H1 (cell line): ENCODE data around the gene NR4A2. TPM values are rescaled to one million over a fixed set of nuclear protein-coding genes. Genes with fewer than 3 reads are reported as not detected.
"Not testable (repeated sequence)": the region's sequence is repeated elsewhere in the genome, so short reads cannot be mapped to it uniquely, and the experiment has no call there.

Experiments
- CTCF ChIA-PET: fragments of 300-600 bp; sonication (Branson Sonifier 250); formaldehyde crosslinking; loops from one replicate; lab custom pipeline; 2021; ENCODE audit not compliant: partially characterized antibody; lab: Charles Lee
- POLR2A ChIA-PET: fragments of 300-600 bp; sonication (Branson Sonifier 250); formaldehyde crosslinking; loops from one replicate; lab custom pipeline; 2021; ENCODE audit warnings: inconsistent platforms; ENCODE audit not compliant: partially characterized antibody; lab: Charles Lee
- DNase-seq, 2 experiments: peaks; one replicate each; pipeline versions ENCODE4 v3.0.0 to v3.0.0-alpha.2; 2010 to 2022; ENCODE audit warnings: low spot score in 2 of 2, low read depth in 1 of 2, mixed read lengths in 1 of 2
- FAIRE-seq: peaks from 2 replicates; lab custom pipeline; 2011; peaks lifted over from hg19 to GRCh38; lab: Jason Lieb, UNC
- H2AFZ ChIP-seq: 2 replicates; pipeline ENCODE4 v1.8.1; 2012; ENCODE audit warnings: low read length, inconsistent platforms
- H2AK5ac ChIP-seq: 2 replicates; pipeline ENCODE4 v1.6.1; 2013; ENCODE audit warnings: low read depth, low read length
- H2BK120ac ChIP-seq: replicated peaks from 2 replicates; pipeline ENCODE3; 2013; ENCODE audit warnings: low read depth, low read length, inconsistent platforms
- H2BK12ac ChIP-seq: 2 replicates; pipeline ENCODE4 v1.6.1; 2013; ENCODE audit warnings: low read depth, low read length
- H2BK15ac ChIP-seq: 2 replicates; pipeline ENCODE4 v1.6.1; 2013; ENCODE audit warnings: low read length
- H2BK20ac ChIP-seq: 2 replicates; pipeline ENCODE4 v1.6.1; 2013; ENCODE audit warnings: low read length
- H2BK5ac ChIP-seq: 2 replicates; pipeline ENCODE4 v1.6.1; 2013; ENCODE audit warnings: low read depth, low read length
- H3K14ac ChIP-seq: 2 replicates; pipeline ENCODE4 v1.6.1; 2013; ENCODE audit warnings: inconsistent platforms; ENCODE audit not compliant: insufficient read length
- H3K18ac ChIP-seq: 2 replicates; pipeline ENCODE4 v1.6.1; 2013; ENCODE audit warnings: low read length; ENCODE audit errors: extremely low read depth
- H3K23ac ChIP-seq: 2 replicates; pipeline ENCODE4 v1.6.1; 2013; ENCODE audit warnings: inconsistent platforms; ENCODE audit not compliant: insufficient read length
- H3K23me2 ChIP-seq: 2 replicates; pipeline ENCODE4 v1.6.1; 2013; ENCODE audit warnings: low read depth, low read length
- H3K27ac ChIP-seq: 2 replicates; pipeline ENCODE4 v1.6.1; 2011; ENCODE audit warnings: low read depth, low read length, inconsistent platforms
- H3K27me3 ChIP-seq, 4 experiments: replicated peaks in 1 of 4; 1 replicate in 1 of 4; 2 replicates in 3 of 4; pipeline versions ENCODE4 v1.6.1 to v1.8.1; 2011 to 2013; ENCODE audit warnings: low read length in 3 of 4, mild to moderate bottlenecking in 3 of 4, inconsistent platforms in 2 of 4, mixed read lengths in 2 of 4, moderate library complexity in 1 of 4; ENCODE audit not compliant: control insufficient read depth in 3 of 4, insufficient read depth in 3 of 4; ENCODE audit errors: extremely low read depth in 1 of 4
- H3K36me3 ChIP-seq, 4 experiments: 2 replicates each; pipeline versions ENCODE4 v1.6.1 to v1.8.1; 2011 to 2013; ENCODE audit warnings: mild to moderate bottlenecking in 4 of 4, low read length in 3 of 4, moderate library complexity in 2 of 4, control low read depth in 1 of 4, inconsistent platforms in 1 of 4; ENCODE audit not compliant: insufficient read depth in 4 of 4, control insufficient read depth in 2 of 4
- H3K4ac ChIP-seq: replicated peaks from 2 replicates; pipeline ENCODE3; 2013; ENCODE audit warnings: low read length, low read depth, mixed read lengths, inconsistent platforms; ENCODE audit not compliant: insufficient read length
- H3K4me1 ChIP-seq, 4 experiments: replicated peaks in 1 of 4; 1 replicate in 1 of 4; 2 replicates in 3 of 4; pipeline versions ENCODE4 v1.6.1 to v1.8.1; 2011 to 2013; ENCODE audit warnings: low read length in 3 of 4, inconsistent platforms in 2 of 4, mixed read lengths in 1 of 4; ENCODE audit not compliant: insufficient read depth in 4 of 4, control insufficient read depth in 3 of 4
- H3K4me2 ChIP-seq, 2 experiments: 2 replicates each; pipeline versions ENCODE4 v1.6.1 to v1.8.1; 2011 to 2013; ENCODE audit warnings: low read depth in 2 of 2, low read length in 2 of 2, control low read depth in 1 of 2, inconsistent platforms in 1 of 2, mild to moderate bottlenecking in 1 of 2; ENCODE audit not compliant: insufficient read depth in 1 of 2
- H3K4me3 ChIP-seq, 4 experiments: fragments of 200-600, 300-600 bp in 1 of 4; sonication (generic), shearing (Covaris generic), sonication (Bioruptor Twin) in 1 of 4; 2 replicates each; pipeline versions ENCODE4 v1.5.1 to v1.8.1; 2011 to 2016; ENCODE audit warnings: low read length in 4 of 4, low read depth in 3 of 4, control low read depth in 2 of 4, inconsistent platforms in 2 of 4, mild to moderate bottlenecking in 2 of 4, mixed read lengths in 1 of 4, moderate library complexity in 1 of 4; ENCODE audit not compliant: insufficient read depth in 2 of 4; ENCODE audit errors: extremely low read depth in 1 of 4
- H3K56ac ChIP-seq: replicated peaks from 2 replicates; pipeline ENCODE3; 2013; ENCODE audit warnings: low read depth, mild to moderate bottlenecking, mixed read lengths, low read length, inconsistent platforms; ENCODE audit not compliant: insufficient read length
- H3K79me1 ChIP-seq: 2 replicates; pipeline ENCODE4 v1.6.1; 2013; ENCODE audit warnings: low read depth, low read length, control low read depth
- H3K79me2 ChIP-seq, 2 experiments: 2 replicates each; pipeline versions ENCODE4 v1.6.1 to v1.8.1; 2012 to 2013; ENCODE audit warnings: low read length in 2 of 2, mild to moderate bottlenecking in 2 of 2, inconsistent platforms in 1 of 2; ENCODE audit not compliant: insufficient read depth in 2 of 2, control insufficient read depth in 1 of 2
- H3K9ac ChIP-seq, 4 experiments: replicated peaks in 1 of 4; 1 replicate in 1 of 4; 2 replicates in 3 of 4; pipeline versions ENCODE4 v1.6.1 to v1.8.1; 2011 to 2013; ENCODE audit warnings: low read depth in 3 of 4, low read length in 3 of 4, control low read depth in 2 of 4, mild to moderate bottlenecking in 2 of 4, moderate library complexity in 2 of 4, inconsistent platforms in 1 of 4; ENCODE audit errors: extremely low read depth in 1 of 4
- H3K9me3 ChIP-seq, 2 experiments: 2 replicates each; pipeline versions ENCODE4 v1.6.1 to v1.8.1; 2012 to 2013; ENCODE audit warnings: mild to moderate bottlenecking in 2 of 2, moderate library complexity in 2 of 2, control low read depth in 1 of 2, inconsistent platforms in 1 of 2, low read depth in 1 of 2, low read length in 1 of 2, mixed read lengths in 1 of 2; ENCODE audit not compliant: insufficient read depth in 2 of 2
- H4K20me1 ChIP-seq, 2 experiments: replicated peaks in 1 of 2; 2 replicates each; pipeline versions ENCODE3 to v1.8.1; 2011 to 2013; ENCODE audit warnings: inconsistent platforms in 2 of 2, low read length in 2 of 2, mild to moderate bottlenecking in 1 of 2; ENCODE audit not compliant: insufficient read depth in 2 of 2, control insufficient read depth in 1 of 2
- H4K5ac ChIP-seq: 2 replicates; pipeline ENCODE4 v1.6.1; 2013; ENCODE audit warnings: low read length, low read depth, mixed read lengths, inconsistent platforms; ENCODE audit not compliant: insufficient read length
- H4K8ac ChIP-seq: 2 replicates; pipeline ENCODE4 v1.8.0; 2013; ENCODE audit warnings: mild to moderate bottlenecking, moderate library complexity, low read length, inconsistent platforms; ENCODE audit not compliant: insufficient read depth; ENCODE audit errors: extremely low read depth
- H4K91ac ChIP-seq: replicated peaks from 2 replicates; pipeline ENCODE3; 2013; ENCODE audit warnings: low read length, mixed read lengths, inconsistent platforms; ENCODE audit not compliant: insufficient read length
- CREB1 ChIP-seq: IDR thresholded peaks from 2 replicates; pipeline ENCODE4 v1.6.1; 2012; ENCODE audit warnings: inconsistent platforms
- HDAC6 ChIP-seq: IDR thresholded peaks from one replicate; pipeline ENCODE4 v1.7.1; 2012; ENCODE audit warnings: low read depth, mild to moderate bottlenecking, inconsistent platforms, low read length, moderate library complexity
- KDM4A ChIP-seq: IDR thresholded peaks from one replicate; pipeline ENCODE4 v1.7.1; 2012; ENCODE audit warnings: low read depth, mild to moderate bottlenecking, moderate library complexity, low read length, inconsistent platforms; ENCODE audit not compliant: severe bottlenecking
- POLR2A ChIP-seq, 2 experiments: IDR thresholded peaks; 1 replicate in 1 of 2; 2 replicates in 1 of 2; pipeline ENCODE4 v1.6.1; 2011; ENCODE audit warnings: low read depth in 2 of 2, low read length in 2 of 2, mild to moderate bottlenecking in 2 of 2; ENCODE audit errors: control extremely low read depth in 1 of 2
- WGBS, 2 experiments: shearing (Covaris generic) in 1 of 2; methylation state at CpG; one replicate each; pipeline versions ENCODE4 v1.1.6 to v1.1.7; 2013 to 2015; ENCODE audit warnings: low lambda C conversion rate in 2 of 2, mixed read lengths in 2 of 2, inconsistent platforms in 1 of 2, low coverage in 1 of 2, missing lambda C conversion rate in 1 of 2; ENCODE audit not compliant: insufficient replicate concordance in 2 of 2, insufficient coverage in 1 of 2, insufficient read length in 1 of 2; ENCODE audit errors: extremely low coverage in 1 of 2, missing lambda C conversion rate in 1 of 2; 5-methylcytosine and 5-hydroxymethylcytosine counted together
- polyA plus RNA-seq, 7 experiments: library from polyadenylated mRNA; depleted of rRNA in 3 of 7; stranded (reverse) in 5 of 7; unstranded in 2 of 7; fragments of >200 nt in 5 of 7; fragments of 200-250 nt in 2 of 7; gene quantifications; 1 replicate in 5 of 7; 2 replicates in 1 of 7; 4 replicates in 1 of 7; pipeline versions ENCODE4 v1.2.1 to v1.2.3, GENCODE V29; 2011 to 2013; ENCODE audit warnings: missing spikeins in 2 of 7, mixed read lengths in 2 of 7
- total RNA-seq: library from RNA; stranded (reverse); fragmentation: NEBNext Ultra II Directional; extraction: Animal tissue kit (Norgen Biotek cat#: 25700); gene quantifications from 2 replicates; pipeline ENCODE4 v1.2.1, GENCODE V29; 2021
- TF ChIP-seq, protein P1 (sequence below), 3 experiments: IDR thresholded peaks; 1 replicate in 2 of 3; 2 replicates in 1 of 3; pipeline versions ENCODE4 v1.5.1 to v1.6.1; 2011; ENCODE audit warnings: low read length in 3 of 3, mild to moderate bottlenecking in 3 of 3, inconsistent platforms in 2 of 3, low read depth in 1 of 3, moderate library complexity in 1 of 3; ENCODE audit not compliant: insufficient read depth in 1 of 3; ENCODE audit errors: control extremely low read depth in 1 of 3

Gene NR4A2
- total and polyA plus RNA-seq, 2 of the 8 experiments (the other 6 are each of a cell fraction or from before 2014, with no cell fraction given), result 0.15 to 1.7 TPM

DNA sequence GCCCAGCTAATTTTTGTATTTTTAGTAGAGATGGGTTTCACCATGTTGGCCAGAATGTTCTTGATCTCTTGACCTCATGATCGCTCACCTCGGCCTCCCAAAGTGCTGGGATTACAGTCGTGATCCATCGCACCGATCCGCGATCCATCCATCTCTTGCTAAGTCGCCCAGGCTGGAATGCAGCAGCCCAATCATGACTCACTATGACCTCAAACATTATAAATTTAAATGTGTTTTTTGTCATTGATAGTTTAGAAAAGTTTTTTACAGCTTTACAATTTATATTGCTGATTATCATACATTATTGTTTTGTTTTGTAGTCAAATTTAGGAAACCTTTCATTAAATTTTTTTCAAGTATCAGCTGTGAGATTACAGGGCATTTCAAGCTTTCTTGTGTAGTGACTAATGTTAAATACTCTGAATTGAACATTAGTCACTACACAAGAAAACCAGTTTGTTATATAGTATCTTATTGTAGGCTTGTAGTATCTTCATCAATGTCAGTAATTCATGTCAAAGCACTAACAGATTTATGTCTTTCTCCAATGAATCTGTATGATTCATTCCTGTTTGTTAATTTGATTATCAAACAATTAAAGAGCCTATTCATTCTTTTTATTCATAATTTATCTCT lies 37.5 kb downstream of the NR4A2 start (continued):
- TF ChIP-seq, protein P1, sequence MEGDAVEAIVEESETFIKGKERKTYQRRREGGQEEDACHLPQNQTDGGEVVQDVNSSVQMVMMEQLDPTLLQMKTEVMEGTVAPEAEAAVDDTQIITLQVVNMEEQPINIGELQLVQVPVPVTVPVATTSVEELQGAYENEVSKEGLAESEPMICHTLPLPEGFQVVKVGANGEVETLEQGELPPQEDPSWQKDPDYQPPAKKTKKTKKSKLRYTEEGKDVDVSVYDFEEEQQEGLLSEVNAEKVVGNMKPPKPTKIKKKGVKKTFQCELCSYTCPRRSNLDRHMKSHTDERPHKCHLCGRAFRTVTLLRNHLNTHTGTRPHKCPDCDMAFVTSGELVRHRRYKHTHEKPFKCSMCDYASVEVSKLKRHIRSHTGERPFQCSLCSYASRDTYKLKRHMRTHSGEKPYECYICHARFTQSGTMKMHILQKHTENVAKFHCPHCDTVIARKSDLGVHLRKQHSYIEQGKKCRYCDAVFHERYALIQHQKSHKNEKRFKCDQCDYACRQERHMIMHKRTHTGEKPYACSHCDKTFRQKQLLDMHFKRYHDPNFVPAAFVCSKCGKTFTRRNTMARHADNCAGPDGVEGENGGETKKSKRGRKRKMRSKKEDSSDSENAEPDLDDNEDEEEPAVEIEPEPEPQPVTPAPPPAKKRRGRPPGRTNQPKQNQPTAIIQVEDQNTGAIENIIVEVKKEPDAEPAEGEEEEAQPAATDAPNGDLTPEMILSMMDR (IDR thresholded peaks at IDR 0.05; ENCODE audit: control extremely low read depth in 1 of 3, insufficient read depth in 1 of 3, low read depth in 1 of 3, low read length in 3 of 3), result no peak
- TF ChIP-seq HDAC6, result no peak
- no peak for TF ChIP-seq CREB1
- TF ChIP-seq KDM4A, result no peak
- no peak for TF ChIP-seq POLR2A (IDR thresholded peaks at IDR 0.05; ENCODE audit: control extremely low read depth in 1 of 2, low read depth in 2 of 2, low read length in 2 of 2)

DNA sequence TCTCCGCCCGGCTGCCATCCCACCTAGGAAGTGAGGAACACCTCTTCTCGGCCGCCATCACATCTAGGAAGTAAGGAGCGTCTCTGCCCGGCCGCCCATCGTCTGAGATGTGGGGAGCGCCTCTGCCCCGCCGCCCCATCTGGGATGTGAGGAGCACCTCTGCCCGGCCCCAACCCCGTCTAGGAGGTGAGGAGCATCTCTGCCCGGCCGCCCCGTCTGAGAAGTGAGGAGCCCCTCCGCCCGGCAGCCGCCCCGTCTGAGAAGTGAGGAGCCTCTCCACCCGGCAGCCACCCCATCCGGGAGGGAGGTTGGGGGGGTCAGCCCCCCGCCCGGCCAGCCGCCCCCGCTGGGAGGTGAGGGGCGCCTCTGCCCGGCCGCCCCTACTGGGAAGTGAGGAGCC lies 39.1 kb downstream of the NR4A2 start:
- H3K18ac ChIP-seq, H2BK120ac ChIP-seq, H3K4me2 ChIP-seq, H3K27me3 ChIP-seq, H3K56ac ChIP-seq, H3K79me2 ChIP-seq, H3K14ac ChIP-seq, H3K23me2 ChIP-seq, H3K9ac ChIP-seq, H3K27ac ChIP-seq, H3K36me3 ChIP-seq, FAIRE-seq, H4K20me1 ChIP-seq, H3K4me1 ChIP-seq, H2BK20ac ChIP-seq, H3K79me1 ChIP-seq, H3K4ac ChIP-seq, H2BK12ac ChIP-seq, H4K5ac ChIP-seq, POLR2A ChIA-PET, H2AFZ ChIP-seq, H3K9me3 ChIP-seq, H4K91ac ChIP-seq, H3K23ac ChIP-seq, H2BK5ac ChIP-seq, H4K8ac ChIP-seq, H2BK15ac ChIP-seq, H3K4me3 ChIP-seq, DNase-seq, H2AK5ac ChIP-seq, CTCF ChIA-PET: not testable (repeated sequence)
- 98% methylated on average over 11 of the region's 29 CpGs; no CpG with 5 or more reads in 1 of the 2 experiments for WGBS, 2 experiments
